Measurements from ENCODE around the gene CHD5.

CHD5 gene

GRCh38 chr1:6105763-6106162, 74.4 kb downstream of the CHD5 start:
- Histone ChIP-seq H3K4me2 (ENCODE audit: low read depth, low read length) (no peak overlapping the region), H3K9me3 (replicated peaks; ENCODE audit: insufficient read depth, low read length) (no peaks in the 10 kb centered on the region), H3K4me1 (ENCODE audit: low read length) (no peaks in the 10 kb centered on the region), H3K4me3 (ENCODE audit: low read length) (no peak overlapping the region), H3K9me2 (replicated peaks; ENCODE audit: insufficient read depth, low read length) (no peaks in the 10 kb centered on the region), H4K20me1 (ENCODE audit: insufficient read depth, low read length) (no peaks in the 10 kb centered on the region), H3K27me3 (replicated peaks; ENCODE audit: insufficient read depth, low read length) (peaks cover 52% of the 10 kb centered on the region), H3F3A (ENCODE audit: insufficient read depth, low read length) (no peaks in the 10 kb centered on the region; the same call in 1 of the 2 replicates), H3K27ac (ENCODE audit: low read length) (no peak overlapping the region), H3K9ac (ENCODE audit: low read length) (no peak overlapping the region), H2AFZ (ENCODE audit: low read length) (no peak overlapping the region), H3K36me3 (replicated peaks; ENCODE audit: insufficient read depth, low read length) (no peaks in the 10 kb centered on the region), H3K79me2 (ENCODE audit: low read length) (no peaks in the 10 kb centered on the region)
- TF ChIP-seq EZH2 (optimal IDR thresholded peaks at IDR 0.05; ENCODE audit: low read depth, low read length): no peak
- TF ChIP-seq EZH2phosphoT487 (IDR thresholded peaks at IDR 0.05; ENCODE audit: low read length): no peak
- TF ChIP-seq CTCF (IDR thresholded peaks at IDR 0.05; ENCODE audit: low read length): no peak
- no peak for DNase-seq

- no peak overlapping the region for H2AFZ ChIP-seq (ENCODE audit: low read length)
- H3F3A ChIP-seq (ENCODE audit: insufficient read depth, low read length): no peaks in the 10 kb centered on the region; the same call in 1 of the 2 replicates
- H3K9me3 ChIP-seq (replicated peaks; ENCODE audit: insufficient read depth, low read length): no peaks in the 10 kb centered on the region
- no peak overlapping the region for H3K4me2 ChIP-seq (ENCODE audit: low read depth, low read length)
- peaks cover 46% of the 10 kb centered on the region for H3K27me3 ChIP-seq (replicated peaks; ENCODE audit: insufficient read depth, low read length)
- no peaks in the 10 kb centered on the region for H3K9me2 ChIP-seq (replicated peaks; ENCODE audit: insufficient read depth, low read length)
- TF ChIP-seq EZH2phosphoT487 (IDR thresholded peaks at IDR 0.05; ENCODE audit: low read length): no peak
- TF ChIP-seq CTCF (IDR thresholded peaks at IDR 0.05; ENCODE audit: low read length): peak; percentile 19
- TF ChIP-seq EZH2 (optimal IDR thresholded peaks at IDR 0.05; ENCODE audit: low read depth, low read length): no peak
- no peaks in the 10 kb centered on the region for H3K79me2 ChIP-seq (ENCODE audit: low read length)
- no peak overlapping the region for H3K4me3 ChIP-seq (ENCODE audit: low read length)
- no peak overlapping the region for H3K9ac ChIP-seq (ENCODE audit: low read length)
- H3K27ac ChIP-seq (ENCODE audit: low read length): no peak overlapping the region
- H4K20me1 ChIP-seq (ENCODE audit: insufficient read depth, low read length): no peaks in the 10 kb centered on the region
- DNase-seq: peak; percentile 15
- H3K4me1 ChIP-seq (ENCODE audit: low read length): no peaks in the 10 kb centered on the region
- H3K36me3 ChIP-seq (replicated peaks; ENCODE audit: insufficient read depth, low read length): no peaks in the 10 kb centered on the region
Measured at GRCh38 chr1:6105218-6105679, 74.9 kb downstream of the CHD5 start.

GRCh38 chr1:6104631-6105030, 75.5 kb downstream of the CHD5 start:
- H3K36me3 ChIP-seq (replicated peaks; ENCODE audit: insufficient read depth, low read length): no peaks in the 10 kb centered on the region
- H3K9ac ChIP-seq (ENCODE audit: low read length): no peak overlapping the region
- no peaks in the 10 kb centered on the region for H3K4me1 ChIP-seq (ENCODE audit: low read length)
- no peak overlapping the region for H3K27ac ChIP-seq (ENCODE audit: low read length)
- H2AFZ ChIP-seq (ENCODE audit: low read length): no peak overlapping the region
- no peaks in the 10 kb centered on the region for H3K79me2 ChIP-seq (ENCODE audit: low read length)
- H3K4me2 ChIP-seq (ENCODE audit: low read depth, low read length): no peak overlapping the region
- no peak for TF ChIP-seq EZH2phosphoT487 (IDR thresholded peaks at IDR 0.05; ENCODE audit: low read length)
- no peaks in the 10 kb centered on the region; the same call in 1 of the 2 replicates for H3F3A ChIP-seq (ENCODE audit: insufficient read depth, low read length)
- H3K4me3 ChIP-seq (ENCODE audit: low read length): no peak overlapping the region
- no peak for DNase-seq
- H4K20me1 ChIP-seq (ENCODE audit: insufficient read depth, low read length): no peaks in the 10 kb centered on the region
- no peaks in the 10 kb centered on the region for H3K9me2 ChIP-seq (replicated peaks; ENCODE audit: insufficient read depth, low read length)
- H3K27me3 ChIP-seq (replicated peaks; ENCODE audit: insufficient read depth, low read length): peaks cover 40% of the 10 kb centered on the region
- H3K9me3 ChIP-seq (replicated peaks; ENCODE audit: insufficient read depth, low read length): no peaks in the 10 kb centered on the region

GRCh38 chr1:6103854-6104530, 76.1 kb downstream of the CHD5 start:
- no peaks in the 10 kb centered on the region; the same call in 1 of the 2 replicates for H3F3A ChIP-seq (ENCODE audit: insufficient read depth, low read length)
- H2AFZ ChIP-seq (ENCODE audit: low read length): no peak overlapping the region
- no peaks in the 10 kb centered on the region for H3K9me3 ChIP-seq (replicated peaks; ENCODE audit: insufficient read depth, low read length)
- H3K27ac ChIP-seq (ENCODE audit: low read length): no peak overlapping the region
- H3K9me2 ChIP-seq (replicated peaks; ENCODE audit: insufficient read depth, low read length): no peaks in the 10 kb centered on the region
- H3K4me1 ChIP-seq (ENCODE audit: low read length): no peaks in the 10 kb centered on the region
- no peak for DNase-seq
- H3K4me3 ChIP-seq (ENCODE audit: low read length): no peak overlapping the region
- TF ChIP-seq EZH2phosphoT487 (IDR thresholded peaks at IDR 0.05; ENCODE audit: low read length): no peak
- no peak for TF ChIP-seq EZH2 (optimal IDR thresholded peaks at IDR 0.05; ENCODE audit: low read depth, low read length)
- no peak for TF ChIP-seq CTCF (IDR thresholded peaks at IDR 0.05; ENCODE audit: low read length)
- H3K79me2 ChIP-seq (ENCODE audit: low read length): no peaks in the 10 kb centered on the region
- H3K36me3 ChIP-seq (replicated peaks; ENCODE audit: insufficient read depth, low read length): no peaks in the 10 kb centered on the region
- peaks cover 34% of the 10 kb centered on the region for H3K27me3 ChIP-seq (replicated peaks; ENCODE audit: insufficient read depth, low read length)
- H3K9ac ChIP-seq (ENCODE audit: low read length): no peak overlapping the region
- H3K4me2 ChIP-seq (ENCODE audit: low read depth, low read length): no peak overlapping the region
- H4K20me1 ChIP-seq (ENCODE audit: insufficient read depth, low read length): no peaks in the 10 kb centered on the region

Data from MM.1S (cell line).